ENCODE measurements around the gene SPOUT1. TPM values are rescaled to one million over a fixed set of nuclear protein-coding genes. Genes with fewer than 3 reads are reported as not detected.

SPOUT1 gene
- total RNA-seq, 1 experiment from 2014 or later = 70.4 TPM

GRCh38 chr9:128841694-128842492 lies 12.3 kb upstream of the SPOUT1 start:
- DNase-seq (ENCODE audit: low read depth, low spot score) = no peak
- H3K9me3 ChIP-seq (ENCODE audit: control insufficient read depth in 1 of 2, insufficient read depth in 1 of 2, low read depth in 1 of 2, low read length in 2 of 2) = no peaks in the 10 kb centered on the region; a peak in 1 of 4 replicates
- H3K9ac ChIP-seq (ENCODE audit: low read length) = no peak overlapping the region
- no peak overlapping the region for H3K4me3 ChIP-seq (replicated peaks in 1 of 2; ENCODE audit: low read depth in 1 of 2, low read length in 2 of 2)
- H4K20me1 ChIP-seq (ENCODE audit: insufficient read depth) = no peaks in the 10 kb centered on the region
- no peaks in the 10 kb centered on the region for H3K4me1 ChIP-seq (ENCODE audit: control insufficient read depth in 1 of 2, insufficient read depth in 2 of 2, low read length in 2 of 2)
- no peak overlapping the region for H3K27ac ChIP-seq (ENCODE audit: low read depth, low read length)
- ChIA-PET RAD21 (ENCODE audit: low non-redundant PET in 1 of 2, low total read pairs in 2 of 2, uncharacterized antibody in 2 of 2, unreplicated experiment in 2 of 2) (no interaction called here), POLR2A (no interaction called here), CTCF (no interaction called here)
- ATAC-seq = no peak
- H3K36me3 ChIP-seq (ENCODE audit: control insufficient read depth in 1 of 2, insufficient read depth in 2 of 2, low read length in 2 of 2) = no peaks in the 10 kb centered on the region
- H3K79me2 ChIP-seq (ENCODE audit: insufficient read depth, low read length) = no peaks in the 10 kb centered on the region
- no peaks in the 10 kb centered on the region for H3K9me2 ChIP-seq (ENCODE audit: insufficient read depth)
- intact Hi-C loops (cut with micrococcal nuclease) = no loop called here
- no peak for TF ChIP-seq CEBPB (IDR thresholded peaks at IDR 0.05; ENCODE audit: low read depth)
- TF ChIP-seq EZH2phosphoT487 (IDR thresholded peaks at IDR 0.05; ENCODE audit: borderline replicate concordance) = no peak
- no peak for TF ChIP-seq SIN3A (IDR thresholded peaks at IDR 0.05; ENCODE audit: low read depth)
- no peak for TF ChIP-seq CBX3 (IDR thresholded peaks at IDR 0.05; ENCODE audit: low read depth)
- no peak for TF ChIP-seq SRF (IDR thresholded peaks at IDR 0.05; ENCODE audit: low read depth)
- TF ChIP-seq JUND (IDR thresholded peaks at IDR 0.05) = no peak
- TF ChIP-seq ELF1 (IDR thresholded peaks at IDR 0.05; ENCODE audit: borderline replicate concordance, low read depth) = no peak
- no peak for TF ChIP-seq CTCF (IDR thresholded peaks at IDR 0.05 in 2 of 3, conservative IDR thresholded peaks at IDR 0.05 in 1 of 3; ENCODE audit: borderline replicate concordance in 1 of 3, insufficient read depth in 1 of 3, low read depth in 2 of 3, low read length in 2 of 3)
- TF ChIP-seq ATF3 (IDR thresholded peaks at IDR 0.05) = no peak
- TF ChIP-seq, protein P1, sequence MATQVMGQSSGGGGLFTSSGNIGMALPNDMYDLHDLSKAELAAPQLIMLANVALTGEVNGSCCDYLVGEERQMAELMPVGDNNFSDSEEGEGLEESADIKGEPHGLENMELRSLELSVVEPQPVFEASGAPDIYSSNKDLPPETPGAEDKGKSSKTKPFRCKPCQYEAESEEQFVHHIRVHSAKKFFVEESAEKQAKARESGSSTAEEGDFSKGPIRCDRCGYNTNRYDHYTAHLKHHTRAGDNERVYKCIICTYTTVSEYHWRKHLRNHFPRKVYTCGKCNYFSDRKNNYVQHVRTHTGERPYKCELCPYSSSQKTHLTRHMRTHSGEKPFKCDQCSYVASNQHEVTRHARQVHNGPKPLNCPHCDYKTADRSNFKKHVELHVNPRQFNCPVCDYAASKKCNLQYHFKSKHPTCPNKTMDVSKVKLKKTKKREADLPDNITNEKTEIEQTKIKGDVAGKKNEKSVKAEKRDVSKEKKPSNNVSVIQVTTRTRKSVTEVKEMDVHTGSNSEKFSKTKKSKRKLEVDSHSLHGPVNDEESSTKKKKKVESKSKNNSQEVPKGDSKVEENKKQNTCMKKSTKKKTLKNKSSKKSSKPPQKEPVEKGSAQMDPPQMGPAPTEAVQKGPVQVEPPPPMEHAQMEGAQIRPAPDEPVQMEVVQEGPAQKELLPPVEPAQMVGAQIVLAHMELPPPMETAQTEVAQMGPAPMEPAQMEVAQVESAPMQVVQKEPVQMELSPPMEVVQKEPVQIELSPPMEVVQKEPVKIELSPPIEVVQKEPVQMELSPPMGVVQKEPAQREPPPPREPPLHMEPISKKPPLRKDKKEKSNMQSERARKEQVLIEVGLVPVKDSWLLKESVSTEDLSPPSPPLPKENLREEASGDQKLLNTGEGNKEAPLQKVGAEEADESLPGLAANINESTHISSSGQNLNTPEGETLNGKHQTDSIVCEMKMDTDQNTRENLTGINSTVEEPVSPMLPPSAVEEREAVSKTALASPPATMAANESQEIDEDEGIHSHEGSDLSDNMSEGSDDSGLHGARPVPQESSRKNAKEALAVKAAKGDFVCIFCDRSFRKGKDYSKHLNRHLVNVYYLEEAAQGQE (IDR thresholded peaks at IDR 0.05; ENCODE audit: low read depth) = no peak
- TF ChIP-seq EGR1 (IDR thresholded peaks at IDR 0.05; ENCODE audit: low read depth) = no peak
- no peak for TF ChIP-seq TCF7L2 (IDR thresholded peaks at IDR 0.05; ENCODE audit: borderline replicate concordance, extremely low read depth, insufficient read depth, insufficient read length)
- TF ChIP-seq YY1 (IDR thresholded peaks at IDR 0.05; ENCODE audit: extremely low read depth, insufficient replicate concordance, low read depth, low read length) = no peak
- TF ChIP-seq POLR2AphosphoS5 (IDR thresholded peaks at IDR 0.05; ENCODE audit: low read depth, low read length) = no peak
- no peak for TF ChIP-seq RAD21 (IDR thresholded peaks at IDR 0.05; ENCODE audit: low read depth)
- TF ChIP-seq FOSL1 (IDR thresholded peaks at IDR 0.05; ENCODE audit: low read depth) = no peak
- no peak for TF ChIP-seq ZBTB33 (IDR thresholded peaks at IDR 0.05; ENCODE audit: extremely low read depth, insufficient replicate concordance, low read length)
- no peak overlapping the region for H2AFZ ChIP-seq (ENCODE audit: low read depth, low read length, poor library complexity, severe bottlenecking)
- BruUV-seq (replicated peaks) = no TSS peak
- no peaks in the 10 kb centered on the region for H3K27me3 ChIP-seq (ENCODE audit: insufficient read depth, low read length)
- H3K4me2 ChIP-seq (ENCODE audit: low read length) = no peak overlapping the region

Data from HCT116 (cell line).